Inflammatory macrophage treated with lipopolysaccharide for 1 hour (primary cell): ENCODE data around the gene SORD.
"Not testable (repeated sequence)": the region's sequence is repeated elsewhere in the genome, so short reads cannot be mapped to it uniquely, and the experiment has no call there.

ENCODE experiments used
- DNase-seq, 2 donors: peaks; one replicate each; pipeline ENCODE4 v3.0.0-alpha.2; 2020 to 2022

The SORD gene

DNA sequence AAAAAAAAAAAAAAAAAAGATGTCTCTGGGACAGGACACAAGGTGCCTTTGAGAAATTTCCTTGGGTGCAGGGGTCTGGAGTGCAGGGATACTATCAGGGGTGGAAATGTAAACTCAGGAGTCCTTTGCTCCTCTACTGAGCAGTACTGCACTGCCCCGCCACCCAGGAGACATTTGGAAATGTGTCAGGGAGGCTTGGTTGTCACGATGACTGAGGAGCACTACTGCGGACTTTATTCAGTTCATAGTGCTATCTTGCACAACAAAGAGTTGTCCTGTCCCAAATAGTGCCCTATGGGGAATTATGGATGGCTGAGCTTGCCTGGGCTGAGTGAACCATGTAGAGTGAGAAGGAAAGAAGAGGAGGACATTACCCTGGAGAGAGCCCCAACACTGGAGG lies 2.6 kb downstream of the SORD start:
- DNase-seq, result not testable (repeated sequence)

DNA sequence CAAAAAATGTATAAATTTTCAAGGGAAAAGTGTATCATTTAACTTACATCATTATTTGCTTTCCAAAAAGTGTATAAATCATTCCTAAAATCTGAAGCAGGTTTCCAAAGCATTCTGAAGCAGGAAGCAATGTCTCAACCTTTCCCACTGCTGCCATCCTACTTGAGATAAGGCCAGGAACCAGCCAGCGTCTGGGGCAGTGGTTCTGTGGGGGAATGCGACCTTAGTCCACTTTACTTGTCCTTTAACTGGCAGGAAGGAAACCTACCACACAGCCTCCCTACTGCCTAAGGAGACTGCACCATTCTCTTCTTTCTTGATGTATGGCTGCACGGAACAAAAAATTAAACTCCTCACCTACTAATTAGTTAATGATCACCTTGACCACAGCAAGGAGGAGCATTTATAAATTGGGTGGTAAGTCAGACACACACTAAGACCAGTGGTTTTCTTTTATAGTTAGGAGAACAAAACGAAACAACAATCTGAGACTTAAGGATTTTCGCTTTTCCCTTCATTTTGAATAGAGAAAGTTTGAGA lies 3.7 kb downstream of the SORD start:
- no peak for DNase-seq

GRCh38 chr15:45027220-45027619 lies 4.2 kb downstream of the SORD start:
- DNase-seq, result no peak

DNA sequence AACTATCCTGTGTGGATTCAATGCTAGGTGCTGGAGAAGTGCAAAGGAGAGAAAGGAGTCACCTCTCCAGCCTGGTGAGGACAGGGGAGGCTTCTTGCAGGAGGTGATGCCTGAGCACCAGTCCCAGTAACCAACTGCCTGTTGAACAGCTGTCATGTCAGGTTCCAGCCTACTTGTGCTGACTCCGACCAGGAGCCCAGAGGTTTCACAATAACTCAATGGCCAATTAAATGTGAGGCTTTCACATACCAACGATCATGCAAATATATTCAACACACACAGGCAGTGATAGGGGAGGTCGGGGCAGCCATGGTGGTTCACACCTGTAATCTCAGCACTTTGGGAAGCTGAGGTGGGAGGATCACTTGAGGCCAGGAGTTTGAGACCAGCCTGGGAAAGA lies 7.7 kb downstream of the SORD start:
- DNase-seq, result no peak

GRCh38 chr15:45031522-45032028 lies 8.6 kb downstream of the SORD start:
- not testable (repeated sequence) for DNase-seq

GRCh38 chr15:45032501-45032900 lies 9.5 kb downstream of the SORD start:
- DNase-seq, result not testable (repeated sequence)

DNA sequence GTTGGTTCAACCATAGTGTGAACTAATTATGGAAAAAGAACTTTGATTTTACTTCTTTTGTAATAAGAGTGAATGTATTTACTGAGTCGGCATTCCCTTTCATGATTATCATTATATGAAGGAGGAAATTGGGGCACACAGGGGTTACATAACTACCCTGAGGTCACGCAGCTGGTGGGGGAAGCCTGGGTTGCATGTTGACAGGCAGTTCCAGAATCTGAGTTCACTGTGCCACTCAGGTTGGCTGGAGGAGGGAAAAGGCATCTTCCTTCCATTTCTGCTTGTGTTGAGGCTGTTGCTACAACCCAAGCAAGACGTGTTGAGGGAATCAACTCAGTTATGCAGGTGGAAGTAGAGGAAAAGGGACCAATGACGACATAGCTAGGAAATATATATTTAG lies 11.1 kb downstream of the SORD start:
- DNase-seq, result not testable (repeated sequence)

GRCh38 chr15:45034600-45035375 lies 11.8 kb downstream of the SORD start:
- not testable (repeated sequence) for DNase-seq

- peak; percentile 50 to 85 for DNase-seq
Observed at GRCh38 chr15:45036812-45037781, 14.1 kb downstream of the SORD start.

DNA sequence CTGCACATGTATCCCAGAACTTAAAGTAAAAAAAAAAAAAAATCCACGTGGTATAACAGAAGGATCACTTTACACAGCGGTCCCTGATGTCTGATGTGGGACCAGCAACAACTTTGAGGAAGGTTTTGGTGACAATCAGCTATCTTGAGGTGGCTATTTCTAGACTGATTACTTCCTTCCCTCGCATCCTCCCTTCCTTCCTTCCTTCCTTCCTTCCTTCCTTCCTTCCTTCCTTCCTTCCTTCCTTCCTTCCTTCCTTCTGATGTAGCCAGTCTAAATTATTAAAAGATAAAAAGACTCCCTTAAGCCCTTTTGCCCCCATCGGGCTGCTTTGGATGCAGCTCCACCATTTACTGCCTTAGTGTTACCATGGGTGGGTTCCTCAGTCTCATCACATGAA lies 14.9 kb downstream of the SORD start:
- no peak for DNase-seq

- DNase-seq, result not testable (repeated sequence)
Observed at GRCh38 chr15:45040396-45040795, 17.4 kb downstream of the SORD start.

GRCh38 chr15:45041538-45041937 lies 18.5 kb downstream of the SORD start:
- not testable (repeated sequence) for DNase-seq

- DNase-seq, result not testable (repeated sequence)
Observed at GRCh38 chr15:45042859-45043258, 19.9 kb downstream of the SORD start.

DNA sequence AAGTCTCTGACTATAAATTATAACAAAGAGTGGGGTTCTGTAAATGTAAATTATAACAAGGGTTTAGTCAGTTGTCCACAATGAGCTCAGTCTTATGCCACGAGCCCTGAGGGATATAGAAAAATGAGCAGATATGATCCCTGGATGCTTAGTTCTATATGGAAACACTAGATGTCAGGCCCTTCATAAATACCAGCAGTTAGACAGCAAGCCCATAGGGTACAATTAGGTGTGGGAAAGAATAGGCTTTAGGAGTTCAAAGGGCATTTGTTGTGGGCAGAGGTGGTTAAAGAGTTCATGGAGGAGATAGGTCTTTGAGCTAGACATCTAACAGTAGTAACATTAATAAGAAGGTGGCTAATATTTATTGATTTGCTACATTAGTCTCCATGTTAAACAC lies 21.3 kb downstream of the SORD start:
- DNase-seq, result not testable (repeated sequence)

DNA sequence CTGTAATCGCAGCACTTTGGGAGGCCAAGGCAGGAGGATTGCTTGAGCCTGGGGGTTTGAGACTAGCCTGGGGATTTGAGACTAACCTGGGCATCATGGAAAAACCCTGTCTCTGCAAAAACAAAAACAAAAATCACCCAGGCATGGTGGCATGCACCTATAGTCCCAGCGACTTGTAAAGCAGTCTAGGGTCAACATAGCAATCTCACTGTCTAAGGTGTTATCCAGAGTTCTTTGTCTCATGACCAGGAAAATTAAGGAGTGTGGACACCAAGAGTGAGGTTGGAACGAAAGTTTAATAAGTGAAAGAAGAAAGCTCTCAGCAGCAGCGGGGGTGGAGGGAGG lies 25.4 kb downstream of the SORD start:
- DNase-seq, result not testable (repeated sequence)

DNA sequence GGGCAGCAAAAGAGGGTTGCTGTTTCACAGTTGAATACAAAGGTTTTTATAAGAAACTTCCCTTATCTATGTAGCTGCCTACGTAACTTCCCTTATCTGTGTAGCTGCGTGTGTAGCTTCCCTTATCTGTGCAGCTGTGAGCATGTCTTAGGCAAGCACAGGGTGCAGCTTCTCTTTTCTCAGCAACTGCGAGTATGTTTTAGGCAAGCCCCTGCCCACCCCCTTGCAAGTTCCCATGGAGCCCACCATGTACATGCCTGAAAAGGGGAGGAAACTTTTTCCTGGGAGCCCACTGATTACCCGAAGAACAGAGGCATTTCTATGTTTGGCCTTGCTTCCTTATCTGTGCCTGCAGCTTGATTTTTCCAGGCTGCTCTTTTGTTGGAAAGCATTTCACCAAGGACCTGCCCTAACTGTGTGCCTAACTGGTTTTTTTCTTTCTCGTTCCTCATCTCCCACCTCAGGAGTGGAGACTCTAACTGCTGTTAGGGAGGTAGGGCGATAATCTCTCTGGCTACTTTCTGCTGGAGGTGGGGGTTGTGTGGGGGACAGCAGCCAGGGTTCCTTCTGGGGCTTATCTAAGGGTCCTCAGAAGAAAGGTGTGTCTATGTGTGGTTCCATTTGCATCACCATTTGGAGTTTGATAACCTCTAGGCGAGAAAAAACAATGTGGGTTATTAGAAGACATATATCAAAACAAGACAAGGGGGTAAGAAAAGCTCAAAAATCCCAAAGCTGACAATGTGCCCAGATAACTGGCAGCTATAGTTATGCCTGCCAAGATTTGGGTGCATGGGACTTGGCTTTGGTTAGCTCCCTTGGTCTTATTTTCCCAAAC lies 26.0 kb downstream of the SORD start:
- peak; percentile 77 to 93 for DNase-seq

GRCh38 chr15:45050587-45050986 lies 27.6 kb downstream of the SORD start:
- DNase-seq, result no peak

DNA sequence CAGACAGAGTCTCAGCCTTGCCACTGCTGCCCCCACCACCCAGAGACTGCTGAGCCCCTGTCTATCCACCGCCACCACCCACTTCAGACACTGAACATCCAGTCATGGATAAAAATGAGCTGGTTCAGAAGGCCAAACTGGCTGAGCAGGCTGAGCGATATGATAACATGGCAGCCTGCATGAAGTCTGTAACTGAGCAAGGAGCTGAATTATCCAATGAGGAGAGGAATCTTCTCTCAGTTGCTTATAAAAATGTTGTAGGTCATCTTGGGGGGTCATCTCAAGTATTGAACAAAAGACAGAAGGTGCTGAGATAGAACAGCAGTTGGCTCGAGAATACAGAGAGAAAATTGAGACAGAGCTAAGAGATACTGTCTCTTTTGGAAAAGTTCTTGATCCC lies 29.7 kb downstream of the SORD start:
- not testable (repeated sequence) for DNase-seq

DNA sequence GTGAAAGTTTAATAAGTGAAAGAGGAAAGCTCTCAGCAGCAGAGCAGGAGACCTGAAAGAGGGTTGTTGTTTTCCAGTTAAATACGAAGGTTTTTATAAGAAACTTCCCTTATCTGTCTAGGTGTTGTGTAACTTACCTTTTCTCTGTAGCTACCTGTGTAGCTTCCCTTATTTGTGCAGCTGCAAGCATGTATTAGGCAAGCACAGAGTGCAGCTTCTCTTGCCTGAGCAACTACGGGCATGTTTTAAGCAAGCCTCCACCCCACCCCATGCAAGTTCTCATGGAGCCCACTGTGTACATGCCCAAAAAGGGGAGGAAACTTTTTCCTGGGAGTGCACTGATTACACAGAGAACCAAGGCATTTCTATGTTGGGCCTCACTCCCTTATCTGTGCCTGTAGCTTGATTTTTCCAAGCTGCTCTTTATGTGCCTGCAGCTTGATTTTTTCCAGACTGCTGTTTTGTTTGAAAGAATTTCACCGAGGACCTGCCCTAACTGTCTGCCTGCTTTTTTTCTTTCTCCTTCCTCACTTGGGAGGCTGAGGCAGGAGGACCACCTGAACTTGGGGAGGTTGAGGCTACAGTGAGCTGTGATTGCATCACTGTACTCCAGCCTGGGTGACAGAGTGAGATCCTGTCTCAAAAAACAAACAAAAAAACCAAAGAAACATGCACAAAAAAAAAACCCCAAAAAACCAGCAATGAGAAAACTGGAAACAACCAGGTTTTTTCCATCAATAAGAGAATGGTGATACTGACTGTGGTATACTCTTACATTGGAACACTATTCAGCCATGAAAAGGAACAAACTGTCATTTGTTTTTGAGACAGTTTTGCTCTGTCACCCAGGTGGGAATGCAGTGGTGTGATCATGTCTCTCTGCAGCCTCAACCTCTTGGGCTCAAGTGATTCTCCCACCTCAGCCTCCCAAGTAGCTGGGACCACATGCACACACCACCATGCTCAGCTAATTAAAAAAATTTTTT lies 36.0 kb downstream of the SORD start:
- not testable (repeated sequence) for DNase-seq

DNA sequence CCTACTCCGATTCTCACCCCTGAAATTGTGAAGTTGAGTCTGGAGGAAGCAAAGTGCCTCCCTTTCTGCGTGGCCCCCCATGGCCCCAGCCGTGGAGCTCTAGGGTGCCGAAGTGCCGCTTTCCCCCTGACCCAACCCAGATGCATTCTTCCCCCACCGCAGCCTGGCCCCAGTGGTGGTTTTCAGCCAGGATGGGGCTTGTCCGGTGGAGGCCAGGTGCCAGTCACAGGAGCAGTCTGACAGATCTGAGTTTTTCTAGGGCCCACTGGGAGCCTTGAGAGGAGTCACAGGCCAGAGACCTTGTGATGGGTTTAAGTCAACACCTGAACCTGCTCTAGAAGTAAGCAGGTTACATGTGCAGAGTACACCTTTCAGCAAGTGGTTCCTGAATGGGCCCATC lies 39.3 kb downstream of the SORD start:
- DNase-seq, result not testable (repeated sequence)

DNA sequence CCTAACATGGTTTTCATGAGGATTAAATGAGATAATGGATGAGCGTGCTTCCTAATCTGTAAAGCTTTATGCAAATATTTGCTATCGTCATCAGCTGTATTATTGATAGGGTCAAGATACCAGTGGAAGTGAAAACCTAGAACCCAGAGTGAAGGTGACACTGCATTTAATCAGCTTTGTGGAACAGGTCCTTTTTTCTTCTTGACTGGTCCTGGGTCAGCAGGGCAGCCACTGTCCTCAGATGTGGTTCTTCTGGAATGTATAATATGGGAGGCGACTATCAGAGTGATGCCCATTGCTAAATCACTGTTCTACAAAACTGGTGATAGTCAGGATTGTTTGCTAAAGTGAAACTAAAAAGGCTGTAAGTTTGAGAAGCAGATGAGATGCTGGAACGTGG lies 41.4 kb downstream of the SORD start:
- DNase-seq, result no peak
